H1 (cell line): ENCODE data around the gene TDRD1. TPM values are rescaled to one million over a fixed set of nuclear protein-coding genes. Genes with fewer than 3 reads are reported as not detected.

Experiments used
- CTCF ChIA-PET: fragments of 300-600 bp; sonication (Branson Sonifier 250); formaldehyde crosslinking; loops from one replicate; lab custom pipeline; 2021; ENCODE audit not compliant: partially characterized antibody; lab: Charles Lee
- POLR2A ChIA-PET: fragments of 300-600 bp; sonication (Branson Sonifier 250); formaldehyde crosslinking; loops from one replicate; lab custom pipeline; 2021; ENCODE audit warnings: inconsistent platforms; ENCODE audit not compliant: partially characterized antibody; lab: Charles Lee
- DNase-seq, 2 experiments: peaks; one replicate each; pipeline versions ENCODE4 v3.0.0 to v3.0.0-alpha.2; 2010 to 2022; ENCODE audit warnings: low spot score in 2 of 2, low read depth in 1 of 2, mixed read lengths in 1 of 2
- FAIRE-seq: peaks from 2 replicates; lab custom pipeline; 2011; peaks lifted over from hg19 to GRCh38; lab: Jason Lieb, UNC
- H2AFZ ChIP-seq: 2 replicates; pipeline ENCODE4 v1.8.1; 2012; ENCODE audit warnings: low read length, inconsistent platforms
- H2AK5ac ChIP-seq: 2 replicates; pipeline ENCODE4 v1.6.1; 2013; ENCODE audit warnings: low read depth, low read length
- H2BK120ac ChIP-seq: replicated peaks from 2 replicates; pipeline ENCODE3; 2013; ENCODE audit warnings: low read depth, low read length, inconsistent platforms
- H2BK12ac ChIP-seq: 2 replicates; pipeline ENCODE4 v1.6.1; 2013; ENCODE audit warnings: low read depth, low read length
- H2BK15ac ChIP-seq: 2 replicates; pipeline ENCODE4 v1.6.1; 2013; ENCODE audit warnings: low read length
- H2BK20ac ChIP-seq: 2 replicates; pipeline ENCODE4 v1.6.1; 2013; ENCODE audit warnings: low read length
- H2BK5ac ChIP-seq: 2 replicates; pipeline ENCODE4 v1.6.1; 2013; ENCODE audit warnings: low read depth, low read length
- H3K14ac ChIP-seq: 2 replicates; pipeline ENCODE4 v1.6.1; 2013; ENCODE audit warnings: inconsistent platforms; ENCODE audit not compliant: insufficient read length
- H3K18ac ChIP-seq: 2 replicates; pipeline ENCODE4 v1.6.1; 2013; ENCODE audit warnings: low read length; ENCODE audit errors: extremely low read depth
- H3K23ac ChIP-seq: 2 replicates; pipeline ENCODE4 v1.6.1; 2013; ENCODE audit warnings: inconsistent platforms; ENCODE audit not compliant: insufficient read length
- H3K23me2 ChIP-seq: 2 replicates; pipeline ENCODE4 v1.6.1; 2013; ENCODE audit warnings: low read depth, low read length
- H3K27ac ChIP-seq: 2 replicates; pipeline ENCODE4 v1.6.1; 2011; ENCODE audit warnings: low read depth, low read length, inconsistent platforms
- H3K27me3 ChIP-seq, 4 experiments: replicated peaks in 1 of 4; 1 replicate in 1 of 4; 2 replicates in 3 of 4; pipeline versions ENCODE4 v1.6.1 to v1.8.1; 2011 to 2013; ENCODE audit warnings: low read length in 3 of 4, mild to moderate bottlenecking in 3 of 4, inconsistent platforms in 2 of 4, mixed read lengths in 2 of 4, moderate library complexity in 1 of 4; ENCODE audit not compliant: control insufficient read depth in 3 of 4, insufficient read depth in 3 of 4; ENCODE audit errors: extremely low read depth in 1 of 4
- H3K36me3 ChIP-seq, 4 experiments: 2 replicates each; pipeline versions ENCODE4 v1.6.1 to v1.8.1; 2011 to 2013; ENCODE audit warnings: mild to moderate bottlenecking in 4 of 4, low read length in 3 of 4, moderate library complexity in 2 of 4, control low read depth in 1 of 4, inconsistent platforms in 1 of 4; ENCODE audit not compliant: insufficient read depth in 4 of 4, control insufficient read depth in 2 of 4
- H3K4ac ChIP-seq: replicated peaks from 2 replicates; pipeline ENCODE3; 2013; ENCODE audit warnings: low read length, low read depth, mixed read lengths, inconsistent platforms; ENCODE audit not compliant: insufficient read length
- H3K4me1 ChIP-seq, 4 experiments: replicated peaks in 1 of 4; 1 replicate in 1 of 4; 2 replicates in 3 of 4; pipeline versions ENCODE4 v1.6.1 to v1.8.1; 2011 to 2013; ENCODE audit warnings: low read length in 3 of 4, inconsistent platforms in 2 of 4, mixed read lengths in 1 of 4; ENCODE audit not compliant: insufficient read depth in 4 of 4, control insufficient read depth in 3 of 4
- H3K4me2 ChIP-seq, 2 experiments: 2 replicates each; pipeline versions ENCODE4 v1.6.1 to v1.8.1; 2011 to 2013; ENCODE audit warnings: low read depth in 2 of 2, low read length in 2 of 2, control low read depth in 1 of 2, inconsistent platforms in 1 of 2, mild to moderate bottlenecking in 1 of 2; ENCODE audit not compliant: insufficient read depth in 1 of 2
- H3K4me3 ChIP-seq, 4 experiments: fragments of 200-600, 300-600 bp in 1 of 4; sonication (generic), shearing (Covaris generic), sonication (Bioruptor Twin) in 1 of 4; 2 replicates each; pipeline versions ENCODE4 v1.5.1 to v1.8.1; 2011 to 2016; ENCODE audit warnings: low read length in 4 of 4, low read depth in 3 of 4, control low read depth in 2 of 4, inconsistent platforms in 2 of 4, mild to moderate bottlenecking in 2 of 4, mixed read lengths in 1 of 4, moderate library complexity in 1 of 4; ENCODE audit not compliant: insufficient read depth in 2 of 4; ENCODE audit errors: extremely low read depth in 1 of 4
- H3K56ac ChIP-seq: replicated peaks from 2 replicates; pipeline ENCODE3; 2013; ENCODE audit warnings: low read depth, mild to moderate bottlenecking, mixed read lengths, low read length, inconsistent platforms; ENCODE audit not compliant: insufficient read length
- H3K79me1 ChIP-seq: 2 replicates; pipeline ENCODE4 v1.6.1; 2013; ENCODE audit warnings: low read depth, low read length, control low read depth
- H3K79me2 ChIP-seq, 2 experiments: 2 replicates each; pipeline versions ENCODE4 v1.6.1 to v1.8.1; 2012 to 2013; ENCODE audit warnings: low read length in 2 of 2, mild to moderate bottlenecking in 2 of 2, inconsistent platforms in 1 of 2; ENCODE audit not compliant: insufficient read depth in 2 of 2, control insufficient read depth in 1 of 2
- H3K9ac ChIP-seq, 4 experiments: replicated peaks in 1 of 4; 1 replicate in 1 of 4; 2 replicates in 3 of 4; pipeline versions ENCODE4 v1.6.1 to v1.8.1; 2011 to 2013; ENCODE audit warnings: low read depth in 3 of 4, low read length in 3 of 4, control low read depth in 2 of 4, mild to moderate bottlenecking in 2 of 4, moderate library complexity in 2 of 4, inconsistent platforms in 1 of 4; ENCODE audit errors: extremely low read depth in 1 of 4
- H3K9me3 ChIP-seq, 2 experiments: 2 replicates each; pipeline versions ENCODE4 v1.6.1 to v1.8.1; 2012 to 2013; ENCODE audit warnings: mild to moderate bottlenecking in 2 of 2, moderate library complexity in 2 of 2, control low read depth in 1 of 2, inconsistent platforms in 1 of 2, low read depth in 1 of 2, low read length in 1 of 2, mixed read lengths in 1 of 2; ENCODE audit not compliant: insufficient read depth in 2 of 2
- H4K20me1 ChIP-seq, 2 experiments: replicated peaks in 1 of 2; 2 replicates each; pipeline versions ENCODE3 to v1.8.1; 2011 to 2013; ENCODE audit warnings: inconsistent platforms in 2 of 2, low read length in 2 of 2, mild to moderate bottlenecking in 1 of 2; ENCODE audit not compliant: insufficient read depth in 2 of 2, control insufficient read depth in 1 of 2
- H4K5ac ChIP-seq: 2 replicates; pipeline ENCODE4 v1.6.1; 2013; ENCODE audit warnings: low read length, low read depth, mixed read lengths, inconsistent platforms; ENCODE audit not compliant: insufficient read length
- H4K8ac ChIP-seq: 2 replicates; pipeline ENCODE4 v1.8.0; 2013; ENCODE audit warnings: mild to moderate bottlenecking, moderate library complexity, low read length, inconsistent platforms; ENCODE audit not compliant: insufficient read depth; ENCODE audit errors: extremely low read depth
- H4K91ac ChIP-seq: replicated peaks from 2 replicates; pipeline ENCODE3; 2013; ENCODE audit warnings: low read length, mixed read lengths, inconsistent platforms; ENCODE audit not compliant: insufficient read length
- CBX5 ChIP-seq: fragments of 300-800, 300-1000 bp; sonication (generic); IDR thresholded peaks from 2 replicates; pipeline ENCODE4 v1.7.1; 2016; ENCODE audit warnings: antibody characterized with exemption, low read length, low read depth
- CTCF ChIP-seq, 3 experiments: IDR thresholded peaks; 1 replicate in 2 of 3; 2 replicates in 1 of 3; pipeline versions ENCODE4 v1.5.1 to v1.6.1; 2011; ENCODE audit warnings: low read length in 3 of 3, mild to moderate bottlenecking in 3 of 3, inconsistent platforms in 2 of 3, low read depth in 1 of 3, moderate library complexity in 1 of 3; ENCODE audit not compliant: insufficient read depth in 1 of 3; ENCODE audit errors: control extremely low read depth in 1 of 3
- KDM5A ChIP-seq: fragments of 200-600 bp; IDR thresholded peaks from 2 replicates; pipeline ENCODE4 v1.7.1; 2012; ENCODE audit warnings: mild to moderate bottlenecking, low read length, inconsistent platforms, mixed read lengths
- WGBS, 2 experiments: shearing (Covaris generic) in 1 of 2; methylation state at CpG; one replicate each; pipeline versions ENCODE4 v1.1.6 to v1.1.7; 2013 to 2015; ENCODE audit warnings: low lambda C conversion rate in 2 of 2, mixed read lengths in 2 of 2, inconsistent platforms in 1 of 2, low coverage in 1 of 2, missing lambda C conversion rate in 1 of 2; ENCODE audit not compliant: insufficient replicate concordance in 2 of 2, insufficient coverage in 1 of 2, insufficient read length in 1 of 2; ENCODE audit errors: extremely low coverage in 1 of 2, missing lambda C conversion rate in 1 of 2; 5-methylcytosine and 5-hydroxymethylcytosine counted together
- polyA plus RNA-seq, 7 experiments: library from polyadenylated mRNA; depleted of rRNA in 3 of 7; stranded (reverse) in 5 of 7; unstranded in 2 of 7; fragments of >200 nt in 5 of 7; fragments of 200-250 nt in 2 of 7; gene quantifications; 1 replicate in 5 of 7; 2 replicates in 1 of 7; 4 replicates in 1 of 7; pipeline versions ENCODE4 v1.2.1 to v1.2.3, GENCODE V29; 2011 to 2013; ENCODE audit warnings: missing spikeins in 2 of 7, mixed read lengths in 2 of 7
- total RNA-seq: library from RNA; stranded (reverse); fragmentation: NEBNext Ultra II Directional; extraction: Animal tissue kit (Norgen Biotek cat#: 25700); gene quantifications from 2 replicates; pipeline ENCODE4 v1.2.1, GENCODE V29; 2021

The TDRD1 gene
- total and polyA plus RNA-seq, 2 of the 8 experiments (the other 6 are each of a cell fraction or from before 2014, with no cell fraction given), result 0.02 to 0.71 TPM

DNA sequence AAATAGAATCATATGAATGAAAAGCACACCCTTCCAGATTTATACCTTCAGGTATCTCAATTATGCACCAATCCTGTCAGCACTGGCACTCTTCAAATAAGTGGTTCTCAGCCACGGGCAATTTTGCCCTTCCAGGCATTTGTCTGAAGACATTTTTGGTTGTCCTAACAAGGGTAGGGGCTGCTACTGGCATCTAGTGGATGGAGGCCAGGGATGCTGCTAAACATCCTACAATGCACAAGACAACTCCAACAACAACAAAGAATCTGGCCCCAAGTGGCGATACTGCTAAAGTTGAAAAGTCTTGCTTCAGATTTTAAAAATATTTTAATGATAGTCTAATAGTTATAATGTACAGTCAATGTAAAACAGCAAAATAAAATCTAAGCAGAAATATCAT is 21.2 kb upstream of the TDRD1 start:
- Histone ChIP-seq H4K8ac (no peak overlapping the region), H4K5ac (no peak overlapping the region), H4K20me1 (peaks cover 0 to 1% of the 10 kb centered on the region in 2 experiments), H3K9me3 (0 out of 4 replicates have a peak, but pooled peaks cover 0 to 3% of the 10 kb centered on the region in 2 experiments), H2AFZ (no peak overlapping the region), H3K4ac (no peak overlapping the region), H2BK12ac (no peak overlapping the region), H3K4me1 (no peaks in the 10 kb centered on the region), H2AK5ac (no peak overlapping the region), H3K14ac (no peak overlapping the region), H3K27me3 (no peaks in the 10 kb centered on the region), H2BK120ac (no peak overlapping the region), H3K18ac (no peak overlapping the region), H3K36me3 (peaks cover 0 to 22% (median 0%) of the 10 kb centered on the region in 4 experiments; a peak in 3 of 8 replicates), H2BK20ac (no peak overlapping the region), H3K4me2 (no peak overlapping the region), H3K23me2 (no peaks in the 10 kb centered on the region), H3K4me3 (no peak overlapping the region), H2BK15ac (no peak overlapping the region), H3K9ac (no peak overlapping the region), H2BK5ac (no peak overlapping the region), H3K56ac (no peak overlapping the region), H3K79me1 (no peaks in the 10 kb centered on the region; the same call in 1 of the 2 replicates), H3K79me2 (peaks cover 0 to 26% of the 10 kb centered on the region in 2 experiments; a peak in 2 of 4 replicates), H3K27ac (no peak overlapping the region), H4K91ac (no peak overlapping the region), H3K23ac (no peak overlapping the region)
- ChIA-PET POLR2A (interaction anchor here (0.9 kb wide), 1 partner anchor 13 kb away, joined by 3 read pairs; no protein-coding TSS in a partner anchor), CTCF (interaction anchor here (0.7 to 1.3 kb wide), 3 partner anchors 12 to 246 kb away, joined by 3 to 6 read pairs (median 3); no protein-coding TSS in a partner anchor)
- peak; percentile 36 for FAIRE-seq
- WGBS, 2 experiments, result 97% methylated on average over 2 of the region's 2 CpGs; no CpG with 5 or more reads in 1 of the 2 experiments
- no peak for TF ChIP-seq CBX5
- no peak for TF ChIP-seq KDM5A
- peak in 2 of 3 experiments; percentile 32 to 38; a peak in 2 of 4 replicates for TF ChIP-seq CTCF (IDR thresholded peaks at IDR 0.05; ENCODE audit: control extremely low read depth in 1 of 3, insufficient read depth in 1 of 3, low read depth in 1 of 3, low read length in 3 of 3)
- no peak for DNase-seq
